Measurements from ENCODE around the gene BAHCC1.

The BAHCC1 gene

DNA sequence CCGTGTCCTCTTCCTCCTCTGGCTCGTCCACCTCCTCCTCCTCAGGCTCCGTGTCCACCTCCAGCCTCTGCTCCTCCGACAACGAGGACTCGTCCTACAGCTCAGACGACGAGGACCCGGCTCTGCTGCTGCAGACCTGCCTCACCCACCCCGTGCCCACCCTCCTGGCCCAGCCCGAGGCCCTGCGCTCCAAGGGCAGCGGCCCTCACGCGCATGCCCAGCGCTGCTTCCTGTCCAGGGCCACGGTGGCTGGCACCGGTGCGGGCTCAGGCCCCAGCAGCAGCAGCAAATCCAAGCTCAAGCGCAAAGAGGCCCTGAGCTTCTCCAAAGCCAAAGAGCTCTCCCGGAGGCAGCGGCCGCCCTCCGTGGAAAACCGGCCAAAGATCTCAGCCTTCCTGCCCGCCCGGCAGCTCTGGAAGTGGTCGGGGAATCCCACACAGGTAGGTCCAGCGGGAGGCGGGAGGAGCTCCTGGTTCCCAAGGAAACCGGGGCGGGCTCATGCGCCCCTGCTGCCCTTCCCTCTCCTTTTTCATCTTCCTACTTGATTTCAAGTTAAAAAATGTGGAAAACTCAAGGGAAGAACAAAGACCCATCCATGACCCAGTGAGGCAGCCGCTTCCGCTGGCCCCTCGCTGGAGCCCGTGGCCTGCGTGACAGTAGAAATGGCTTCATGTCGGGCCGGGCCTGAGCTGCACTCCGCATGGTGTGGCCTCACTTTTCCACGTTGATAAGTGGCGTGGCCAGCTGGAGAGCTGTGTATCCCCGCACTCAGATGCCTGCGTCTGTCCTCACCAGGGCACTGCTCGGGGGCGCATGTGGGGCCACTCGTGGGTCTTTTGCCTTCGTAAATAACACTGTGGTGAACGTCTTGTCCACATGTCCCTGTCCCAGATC is 66.6 kb downstream of the BAHCC1 start:
- no peak for DNase-seq

DNA sequence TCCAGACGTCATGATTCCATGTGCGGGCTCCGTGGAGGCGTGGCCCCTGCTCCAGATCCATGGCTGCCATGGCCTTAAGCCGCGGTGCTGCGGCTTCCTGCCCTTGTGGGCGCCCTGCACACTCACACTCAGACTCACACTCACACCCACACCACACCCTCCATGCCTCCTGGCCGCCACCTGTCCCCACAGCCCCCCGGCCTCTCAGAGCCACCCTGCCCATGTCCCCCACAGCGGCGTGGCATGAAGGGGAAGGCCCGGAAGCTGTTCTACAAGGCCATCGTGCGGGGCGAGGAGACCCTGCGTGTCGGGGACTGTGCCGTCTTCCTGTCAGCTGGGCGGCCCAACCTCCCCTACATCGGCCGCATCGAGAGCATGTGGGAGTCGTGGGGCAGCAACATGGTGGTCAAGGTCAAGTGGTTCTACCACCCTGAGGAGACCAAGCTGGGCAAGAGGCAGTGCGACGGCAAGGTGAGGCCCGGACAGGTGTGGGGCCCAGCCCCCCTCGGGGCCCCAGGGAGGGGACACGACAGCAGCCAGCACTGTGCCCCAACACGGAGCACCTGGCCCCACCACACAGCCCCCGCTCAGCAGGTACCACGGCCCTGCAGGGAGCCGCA is 67.4 kb downstream of the BAHCC1 start:
- no peak for DNase-seq

DNA sequence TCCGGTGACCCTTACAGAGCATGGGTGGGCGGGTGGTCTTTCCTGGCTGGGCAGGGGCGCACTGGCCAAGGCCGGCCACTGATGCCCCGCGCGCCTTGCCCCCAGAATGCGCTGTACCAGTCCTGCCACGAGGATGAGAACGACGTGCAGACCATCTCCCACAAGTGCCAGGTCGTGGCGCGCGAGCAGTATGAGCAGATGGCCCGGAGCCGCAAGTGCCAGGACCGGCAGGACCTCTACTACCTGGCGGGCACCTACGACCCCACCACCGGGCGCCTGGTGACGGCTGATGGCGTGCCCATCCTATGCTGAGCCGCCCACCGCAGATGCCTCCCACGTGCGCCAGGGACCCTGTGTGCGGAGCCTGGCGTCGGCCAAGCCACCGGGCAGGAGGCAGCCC is 68.2 kb downstream of the BAHCC1 start:
- no peak for DNase-seq

DNA sequence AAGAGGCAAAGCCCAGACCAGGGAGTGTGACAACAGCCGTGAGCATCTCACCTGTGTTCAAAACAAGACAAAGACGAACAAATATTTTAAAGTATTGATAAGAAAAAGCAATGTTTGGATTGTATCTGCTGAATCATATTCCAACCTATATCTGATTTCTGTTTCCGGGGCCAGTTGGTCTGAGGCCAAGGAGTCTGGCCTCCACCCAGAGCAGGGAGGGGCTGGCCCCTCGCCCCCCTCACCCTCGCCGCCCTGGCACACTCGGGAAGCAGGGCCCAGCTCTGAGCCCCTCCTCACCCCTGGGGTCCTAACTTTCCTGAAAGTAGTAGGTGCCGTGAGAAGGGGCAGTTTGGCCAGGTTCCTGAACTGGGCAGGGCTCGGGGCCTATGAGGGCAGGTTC is 69.3 kb downstream of the BAHCC1 start:
- DNase-seq, result no peak

DNA sequence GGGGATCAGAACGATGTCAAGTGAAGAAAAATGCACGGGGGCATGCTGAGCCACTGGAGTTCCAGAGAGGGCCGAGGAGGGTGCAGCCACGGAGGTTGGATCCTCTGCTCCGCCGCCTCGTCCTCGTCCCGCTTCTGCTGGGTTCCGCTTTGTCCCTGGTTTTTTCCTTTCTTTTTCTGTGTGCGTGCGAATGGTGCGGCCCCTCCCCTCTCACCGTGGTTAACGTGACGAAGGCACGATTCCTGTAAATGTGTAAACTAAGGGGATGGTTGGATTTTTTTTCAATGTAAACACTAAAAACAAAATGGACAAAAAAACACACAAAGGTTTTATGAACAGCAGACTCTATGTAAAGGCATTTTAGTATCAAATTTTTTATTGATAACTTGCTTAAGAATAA is 70.7 kb downstream of the BAHCC1 start:
- DNase-seq, result no peak

DNA sequence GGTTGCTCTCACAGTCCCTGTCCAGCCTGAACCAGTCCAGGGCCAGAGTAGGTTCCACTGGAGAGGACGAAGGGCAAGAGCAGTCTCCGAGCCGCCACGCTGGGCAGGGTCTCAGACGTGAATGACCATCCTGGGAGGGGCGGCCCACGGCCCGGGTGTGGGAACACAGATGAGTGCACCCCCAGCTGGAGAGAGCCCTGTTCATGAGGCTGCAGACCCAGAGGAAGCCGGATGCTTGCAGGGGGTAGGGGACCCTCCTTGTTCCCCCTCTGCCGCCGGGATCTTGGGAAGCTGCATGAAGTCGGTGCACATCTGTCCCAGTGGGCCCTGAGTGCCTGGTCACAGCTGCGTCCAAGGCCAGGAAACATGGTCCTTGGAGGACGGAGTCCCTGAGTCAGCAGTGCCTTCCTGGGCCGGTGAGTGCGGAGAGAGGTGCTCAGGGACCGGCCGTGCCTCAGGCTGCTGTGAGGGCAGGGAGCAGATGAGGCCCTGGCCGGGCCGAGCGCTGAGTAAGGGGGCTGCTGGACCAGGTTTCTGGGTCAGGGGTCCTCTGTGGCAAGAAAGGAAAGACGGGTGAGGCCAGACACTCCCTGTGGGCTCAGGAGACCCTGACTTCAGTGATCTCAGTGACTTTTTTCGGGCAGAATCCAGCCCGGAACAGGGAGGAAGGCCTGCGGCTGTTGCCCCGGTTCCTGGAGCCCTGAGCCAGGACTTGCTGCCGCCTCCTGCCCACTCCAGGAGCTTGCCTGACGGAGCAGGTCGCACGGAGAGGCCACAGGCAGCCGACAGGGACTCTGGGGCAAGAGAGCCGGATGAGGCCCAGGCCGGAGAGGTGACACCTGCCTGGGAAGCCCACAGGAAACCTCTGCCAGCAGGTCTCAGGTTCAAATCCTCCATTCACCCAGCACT is 71.6 kb downstream of the BAHCC1 start:
- DNase-seq, result no peak

DNA sequence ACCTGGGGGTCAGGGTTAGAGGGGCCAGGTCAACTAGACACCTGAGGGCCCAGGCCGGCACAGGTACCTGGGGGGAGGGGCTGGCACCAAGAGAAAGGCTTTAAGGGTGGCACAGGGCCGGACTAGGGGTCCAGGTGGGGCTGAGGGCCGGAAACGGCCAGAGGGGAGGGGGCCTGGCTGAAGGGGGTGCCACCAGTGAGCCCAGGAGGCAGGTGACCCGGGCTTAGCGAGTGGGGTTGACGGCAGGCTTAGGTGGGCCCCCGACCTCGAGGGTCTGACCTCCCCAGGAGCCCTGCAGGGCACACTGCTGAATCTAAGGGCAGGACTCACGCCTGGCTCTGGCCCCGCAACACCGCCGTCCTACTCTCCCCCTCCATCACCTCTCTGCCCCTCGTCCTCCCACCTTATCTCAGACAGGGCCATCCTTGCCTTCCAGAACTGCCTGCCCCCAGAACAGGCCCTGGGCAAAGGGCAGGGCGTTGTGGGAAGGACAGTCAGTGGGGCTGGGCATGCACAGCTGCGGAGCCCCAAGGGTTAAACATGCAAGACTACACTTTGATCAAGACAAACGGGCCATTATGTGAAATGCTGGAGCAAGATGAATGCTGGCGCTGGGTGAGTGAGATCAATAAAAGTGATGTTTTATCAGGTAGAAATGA is 73.0 kb downstream of the BAHCC1 start:
- DNase-seq, result no peak

DNA sequence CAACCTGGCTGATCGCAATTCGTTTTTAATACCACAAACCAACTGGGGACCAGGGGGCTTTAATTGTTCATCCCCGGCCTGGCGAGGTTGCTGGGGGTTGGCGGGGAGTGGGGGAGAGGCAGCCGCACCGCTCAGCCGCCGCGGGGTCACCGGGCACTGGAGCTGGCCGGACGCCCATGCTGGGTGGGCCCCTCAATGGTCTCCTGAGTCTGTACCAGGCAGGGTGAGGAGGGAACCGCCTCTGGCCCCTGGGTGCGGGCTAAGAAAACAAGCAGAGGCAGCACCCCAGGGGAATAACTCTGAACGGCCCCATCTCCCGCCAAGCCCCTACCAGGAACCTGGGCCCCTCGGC is 73.5 kb downstream of the BAHCC1 start:
- DNase-seq, result no peak

DNA sequence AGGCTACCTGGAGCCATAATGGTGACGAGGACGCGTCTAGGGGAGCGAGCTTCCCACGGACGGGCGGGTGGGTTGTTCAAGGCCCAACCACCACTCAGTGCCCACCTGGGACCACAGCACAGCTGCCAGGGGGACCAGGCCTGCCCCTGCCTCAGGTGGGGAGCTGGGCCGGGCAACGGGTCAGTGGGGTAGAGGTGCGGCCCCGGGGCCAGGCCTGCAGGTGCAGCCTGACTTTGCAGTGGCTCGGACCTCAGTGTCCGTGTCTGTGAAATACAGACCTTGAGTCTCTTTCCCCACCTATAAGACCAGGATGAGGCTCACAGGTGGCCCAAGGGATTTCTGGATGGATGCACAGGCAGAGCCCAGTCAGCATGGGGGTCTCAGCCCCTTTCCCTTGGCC is 74.0 kb downstream of the BAHCC1 start:
- no peak for DNase-seq

DNA sequence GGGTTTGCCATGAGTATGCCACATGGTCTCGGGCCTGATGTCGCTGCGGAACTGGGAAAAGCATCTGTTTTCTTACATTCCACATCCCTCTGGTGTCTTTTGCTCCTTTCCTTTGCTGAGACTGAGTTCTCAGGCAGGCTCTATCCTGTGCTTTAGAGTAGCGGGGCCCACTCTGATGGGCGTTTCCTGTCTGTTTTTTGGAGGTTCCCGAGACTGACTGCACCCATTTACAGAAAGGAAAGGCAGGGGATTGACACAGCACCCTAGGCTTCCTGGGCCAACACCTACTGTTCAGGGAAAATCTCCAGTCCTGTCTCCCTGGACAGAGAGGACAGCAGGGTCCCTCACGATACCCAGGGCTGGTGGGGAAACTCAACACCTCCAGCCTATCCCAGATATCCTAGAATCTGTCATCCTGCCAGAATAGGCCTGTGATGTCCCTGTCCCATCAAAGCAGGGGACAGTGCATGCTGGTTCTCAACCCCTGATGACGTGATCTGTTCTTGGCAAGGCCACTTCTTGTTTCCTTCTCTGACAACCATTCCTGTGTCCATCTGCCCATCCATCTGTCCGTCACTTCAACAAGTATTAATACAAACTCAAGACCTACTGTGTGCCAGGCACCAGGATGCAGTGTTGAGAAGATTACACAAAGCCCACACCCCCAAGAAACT is 75.2 kb downstream of the BAHCC1 start:
- no peak for DNase-seq

DNA sequence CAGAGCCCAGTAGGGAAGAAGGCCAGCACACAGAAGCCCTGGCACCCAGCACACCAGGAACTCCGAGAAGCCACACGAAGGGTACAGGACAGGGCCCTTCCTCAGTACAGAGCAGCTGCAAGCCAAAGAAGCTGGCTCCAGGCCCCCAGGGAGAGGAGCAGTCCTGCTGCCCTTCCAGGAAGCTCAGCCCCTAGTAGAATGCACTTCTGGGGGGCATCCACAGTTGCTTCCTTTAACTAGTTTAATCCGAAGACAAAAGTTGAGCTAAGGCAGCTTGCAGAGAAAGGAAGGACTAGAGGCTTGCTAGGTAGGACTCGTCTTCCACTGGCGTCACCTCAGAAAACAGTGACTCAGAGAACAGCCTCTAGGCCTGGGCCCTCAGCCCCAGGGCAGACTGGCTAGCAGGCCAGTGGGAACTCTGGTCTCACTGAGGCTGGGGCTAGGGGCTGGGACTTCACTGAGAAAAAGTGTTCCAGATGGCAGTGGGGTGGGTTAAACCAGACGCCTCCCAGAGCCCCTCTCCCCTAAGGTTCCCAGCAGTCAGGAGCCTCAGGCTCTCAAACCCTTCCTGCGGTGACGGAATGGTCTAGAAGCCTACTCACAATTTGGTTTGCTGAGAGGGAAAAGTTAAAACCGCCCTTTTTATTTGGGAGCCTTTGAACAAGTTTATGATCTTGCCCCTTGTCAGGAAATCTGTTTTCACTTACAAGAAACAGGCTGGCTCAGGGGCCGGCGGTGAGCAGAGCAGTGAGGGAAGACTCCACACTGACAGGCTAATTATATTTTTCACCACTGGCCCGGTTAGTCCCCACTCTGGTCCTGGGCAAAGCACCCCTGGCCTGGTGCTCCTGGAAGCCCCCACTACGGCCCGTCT is 75.9 kb downstream of the BAHCC1 start:
- no peak for DNase-seq

DNA sequence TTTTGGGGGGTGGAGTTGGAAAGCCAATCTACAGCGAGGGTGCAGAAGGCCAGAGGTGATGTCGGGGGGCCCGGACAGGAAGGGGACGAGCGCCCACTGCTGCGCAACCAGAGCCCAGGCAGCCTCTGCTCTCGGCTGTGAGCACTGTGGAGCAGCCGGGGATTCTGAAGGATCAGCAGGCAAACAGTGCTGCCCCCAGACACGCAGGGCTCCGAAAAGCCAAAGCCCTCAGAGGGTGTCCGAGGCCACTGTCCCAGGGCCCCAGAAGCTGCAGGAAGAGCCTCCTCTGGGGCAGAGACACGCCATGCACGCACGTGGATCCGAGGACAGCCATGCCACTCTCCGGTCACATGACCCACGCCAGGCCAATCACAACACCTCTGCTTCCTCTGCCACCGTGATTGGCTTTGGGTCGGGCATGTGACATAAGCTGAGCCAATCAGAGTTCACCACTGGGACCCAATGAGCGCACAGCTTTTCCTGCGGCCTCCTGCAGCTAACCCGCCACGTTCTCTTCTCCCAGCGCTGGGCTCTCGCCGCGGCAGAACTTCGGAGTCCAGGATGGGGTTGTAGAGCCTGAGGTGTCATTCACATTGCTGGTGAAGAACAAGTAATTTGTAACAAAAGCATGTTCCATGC is 76.7 kb downstream of the BAHCC1 start:
- peak; percentile 72 for DNase-seq

DNA sequence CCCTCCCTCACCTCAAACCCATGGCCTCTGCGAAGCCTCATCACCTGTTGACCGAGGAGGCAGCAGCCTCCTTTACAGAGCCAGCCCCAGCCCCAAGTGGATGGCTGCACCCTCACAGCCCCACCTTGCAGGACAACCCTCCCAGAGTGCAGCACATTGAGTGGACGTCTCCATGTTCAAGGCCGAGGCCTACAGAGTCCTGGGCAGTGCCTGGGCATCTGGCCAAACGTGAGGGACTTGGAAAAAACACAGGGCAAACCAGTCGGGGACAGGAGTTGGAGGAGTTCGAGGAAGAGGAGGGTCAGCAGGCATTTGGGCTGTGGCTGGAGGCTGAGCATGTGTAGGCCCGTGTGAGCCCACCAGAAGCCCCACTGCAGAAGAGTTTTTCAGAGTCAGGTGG is 77.8 kb downstream of the BAHCC1 start:
- DNase-seq, result no peak

DNA sequence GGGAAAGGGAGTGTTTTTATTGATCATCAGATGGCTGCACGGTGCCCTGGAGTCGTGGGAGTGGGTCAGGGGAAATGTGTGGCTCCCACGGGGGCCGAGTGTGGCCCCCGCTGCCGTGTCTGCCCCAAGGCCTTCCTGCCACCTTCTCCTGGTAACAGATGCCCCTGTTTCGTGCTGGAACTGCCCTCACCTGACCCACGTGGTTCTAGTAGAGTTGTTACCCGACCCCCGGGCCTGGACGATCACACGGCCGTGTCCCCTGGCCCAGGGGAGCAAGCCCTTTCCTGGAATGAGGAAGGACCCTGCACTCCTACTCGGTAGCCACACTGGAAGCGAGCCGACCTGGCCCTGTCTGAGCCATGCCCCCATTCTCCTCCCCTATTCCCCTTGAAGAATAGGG is 79.7 kb downstream of the BAHCC1 start:
- no peak for DNase-seq

DNA sequence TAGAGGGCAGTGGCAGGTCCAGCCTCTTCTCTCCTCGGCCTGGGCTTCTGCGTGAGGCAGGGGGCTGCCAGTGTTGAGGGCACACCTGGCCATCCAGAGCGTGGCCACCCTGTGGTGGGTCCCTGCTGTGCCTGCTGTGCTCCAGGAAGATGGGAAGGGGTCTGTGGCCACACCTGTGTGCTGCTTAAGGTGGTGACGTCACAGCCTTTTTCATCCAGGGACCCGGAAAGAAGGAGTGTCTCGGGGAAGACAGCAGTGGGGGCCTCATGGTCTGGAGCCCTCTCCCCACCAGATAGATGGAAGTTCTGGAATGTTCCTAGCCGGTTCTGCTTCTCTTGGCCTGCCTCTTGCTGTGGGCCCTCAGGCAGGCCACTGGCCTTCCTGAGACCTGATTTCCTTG is 80.8 kb downstream of the BAHCC1 start:
- DNase-seq, result no peak

DNA sequence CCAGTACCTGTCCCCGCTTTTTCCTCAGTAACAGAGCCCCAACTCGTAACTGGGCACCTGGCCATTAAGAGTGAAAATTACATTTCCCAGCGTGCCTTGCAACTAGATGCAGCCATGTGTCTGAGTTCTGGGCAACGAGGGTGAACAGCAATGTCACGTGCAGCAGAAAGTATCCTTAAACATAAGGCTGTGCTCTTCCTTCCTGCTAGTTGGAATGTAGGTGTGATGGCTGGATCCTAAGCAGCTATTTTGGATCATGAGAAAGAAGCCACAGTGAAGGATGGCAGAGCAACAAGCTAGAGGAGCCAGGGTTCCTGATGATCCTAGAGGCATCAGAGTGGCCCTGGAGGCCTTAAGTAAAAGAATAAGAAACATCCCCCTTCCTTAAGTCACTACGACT is 81.4 kb downstream of the BAHCC1 start:
- DNase-seq, result no peak

DNA sequence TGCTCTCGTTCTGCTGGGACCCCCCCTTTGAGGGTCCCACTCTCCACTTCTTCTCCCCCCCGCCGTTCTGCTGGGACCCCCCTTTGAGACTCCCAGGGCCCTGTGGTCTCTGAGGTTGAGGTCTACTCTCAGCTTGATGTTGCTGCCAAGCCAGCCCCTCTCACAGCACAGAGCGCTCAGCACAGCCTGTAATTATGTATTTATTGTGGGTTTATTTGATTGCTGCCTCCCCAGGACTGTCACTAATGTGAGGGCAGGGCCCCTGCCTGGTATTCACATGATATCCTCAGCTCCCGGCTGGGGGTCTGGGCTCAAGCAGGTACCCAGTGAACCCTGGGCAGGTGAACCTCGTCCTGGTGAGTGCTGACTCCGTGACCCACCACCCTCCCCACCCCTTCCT is 81.9 kb downstream of the BAHCC1 start:
- DNase-seq, result no peak

DNA sequence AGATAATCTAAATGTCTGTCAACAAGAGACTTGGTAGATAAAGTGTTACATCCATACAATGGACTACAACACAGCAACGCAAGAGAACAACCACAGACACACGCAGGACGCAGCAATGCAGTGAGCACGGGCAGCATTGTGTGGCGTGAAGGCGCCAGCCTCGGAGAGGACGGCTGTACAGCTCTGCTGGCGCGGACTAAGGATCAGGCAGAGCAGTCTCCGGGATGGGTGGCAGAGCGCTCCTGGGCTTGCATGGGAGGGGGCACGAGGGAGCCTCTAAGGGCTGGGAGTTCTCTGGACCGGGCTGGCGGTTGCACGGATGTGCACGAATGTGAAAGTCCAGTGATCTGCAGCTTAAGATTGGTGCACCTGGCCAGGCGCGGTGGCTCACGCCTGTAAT is 82.9 kb downstream of the BAHCC1 start:
- DNase-seq, result no peak

DNA sequence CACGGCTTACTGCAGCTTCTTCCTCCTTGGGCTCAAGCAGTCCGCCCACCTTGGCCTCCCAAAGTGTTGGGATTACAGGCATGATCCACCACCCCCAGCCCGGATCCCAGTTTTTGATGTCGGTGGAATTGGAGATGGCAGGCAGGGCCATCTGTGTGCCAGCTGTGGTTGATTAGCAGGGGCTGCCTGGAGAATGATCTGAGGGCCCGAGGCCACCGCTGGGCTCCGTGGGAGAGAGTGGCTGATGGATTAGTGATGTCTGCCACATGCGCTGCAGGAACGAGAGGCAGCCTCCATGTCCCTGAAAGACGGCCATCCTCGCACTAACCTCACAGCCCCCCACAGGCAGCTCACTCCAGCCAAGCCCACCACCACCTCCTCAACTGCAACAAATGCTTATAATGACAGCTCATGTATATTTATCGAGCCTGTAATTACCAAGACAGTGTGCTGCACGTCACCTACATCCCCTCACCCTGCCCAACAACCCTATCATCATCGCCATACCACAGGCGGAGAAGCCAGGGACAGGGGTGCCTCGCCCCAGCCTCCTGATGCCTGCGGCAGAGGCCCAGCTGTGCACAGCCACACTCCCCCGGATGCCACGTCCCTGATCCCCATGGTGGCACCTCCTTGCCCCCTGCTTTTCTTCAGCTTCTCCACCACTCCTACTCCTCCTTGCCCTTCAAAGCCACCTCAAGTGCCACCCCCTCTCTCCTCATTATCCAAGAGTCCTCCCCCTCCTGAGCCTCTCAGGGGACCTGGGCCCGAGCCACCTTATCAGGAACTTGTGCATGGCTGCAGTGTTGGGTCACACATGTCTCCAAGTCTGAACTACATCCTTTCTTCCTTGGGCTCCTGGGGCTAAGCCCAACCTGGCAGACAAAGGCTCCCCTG is 84.2 kb downstream of the BAHCC1 start:
- DNase-seq, result peak; percentile 13
